SK-N-MC (cell line): Measurements from ENCODE around the gene LIME1.

Source experiments
- EZH2 ChIP-seq: fragments of 200-600 bp; sonication (generic); IDR thresholded peaks from one replicate; pipeline ENCODE4 v1.6.1; 2017; ENCODE audit warnings: antibody characterized with exemption
- POLR2AphosphoS5 ChIP-seq: IDR thresholded peaks from 2 replicates; pipeline ENCODE4 v1.6.1; 2012; ENCODE audit warnings: mild to moderate bottlenecking, low read depth, low read length, borderline replicate concordance

DNA sequence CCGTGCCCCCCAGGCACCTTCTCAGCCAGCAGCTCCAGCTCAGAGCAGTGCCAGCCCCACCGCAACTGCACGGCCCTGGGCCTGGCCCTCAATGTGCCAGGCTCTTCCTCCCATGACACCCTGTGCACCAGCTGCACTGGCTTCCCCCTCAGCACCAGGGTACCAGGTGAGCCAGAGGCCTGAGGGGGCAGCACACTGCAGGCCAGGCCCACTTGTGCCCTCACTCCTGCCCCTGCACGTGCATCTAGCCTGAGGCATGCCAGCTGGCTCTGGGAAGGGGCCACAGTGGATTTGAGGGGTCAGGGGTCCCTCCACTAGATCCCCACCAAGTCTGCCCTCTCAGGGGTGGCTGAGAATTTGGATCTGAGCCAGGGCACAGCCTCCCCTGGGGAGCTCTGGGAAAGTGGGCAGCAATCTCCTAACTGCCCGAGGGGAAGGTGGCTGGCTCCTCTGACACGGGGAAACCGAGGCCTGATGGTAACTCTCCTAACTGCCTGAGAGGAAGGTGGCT lies 39.1 kb upstream of the LIME1 start:
- TF ChIP-seq EZH2, result no peak
- no peak for TF ChIP-seq POLR2AphosphoS5
